VCaP (cell line): ENCODE data around the gene NCKAP5.

Experiments used
- H3K27ac ChIP-seq: fragments of 450-650 bp; 2 replicates; pipeline ENCODE4 v1.5.1; 2017
- TF ChIP-seq, protein P1 (sequence below): fragments of 450-650 bp; conservative IDR thresholded peaks from 2 replicates; pipeline ENCODE4 v1.5.1; 2017; ENCODE audit warnings: mild to moderate bottlenecking, moderate library complexity

Gene NCKAP5

DNA sequence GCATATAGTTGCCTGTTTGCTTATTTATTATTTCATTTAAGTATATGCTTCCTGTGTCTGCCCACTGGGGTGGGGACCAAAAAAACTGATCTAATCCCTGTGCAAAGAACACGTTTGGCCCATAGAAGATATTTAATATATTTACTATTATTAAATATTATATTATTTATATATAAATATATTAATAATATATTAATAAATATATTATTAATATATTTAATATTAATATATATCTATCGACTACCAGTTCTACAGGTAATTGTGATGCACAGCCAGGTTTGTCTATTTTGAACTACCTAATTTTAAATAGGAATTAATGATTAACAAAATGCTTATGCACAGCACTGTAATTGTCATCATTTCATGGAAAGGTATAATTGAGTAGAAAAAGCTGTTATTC lies 609.4 kb downstream of the NCKAP5 start:
- no peak overlapping the region for H3K27ac ChIP-seq
- TF ChIP-seq, protein P1, sequence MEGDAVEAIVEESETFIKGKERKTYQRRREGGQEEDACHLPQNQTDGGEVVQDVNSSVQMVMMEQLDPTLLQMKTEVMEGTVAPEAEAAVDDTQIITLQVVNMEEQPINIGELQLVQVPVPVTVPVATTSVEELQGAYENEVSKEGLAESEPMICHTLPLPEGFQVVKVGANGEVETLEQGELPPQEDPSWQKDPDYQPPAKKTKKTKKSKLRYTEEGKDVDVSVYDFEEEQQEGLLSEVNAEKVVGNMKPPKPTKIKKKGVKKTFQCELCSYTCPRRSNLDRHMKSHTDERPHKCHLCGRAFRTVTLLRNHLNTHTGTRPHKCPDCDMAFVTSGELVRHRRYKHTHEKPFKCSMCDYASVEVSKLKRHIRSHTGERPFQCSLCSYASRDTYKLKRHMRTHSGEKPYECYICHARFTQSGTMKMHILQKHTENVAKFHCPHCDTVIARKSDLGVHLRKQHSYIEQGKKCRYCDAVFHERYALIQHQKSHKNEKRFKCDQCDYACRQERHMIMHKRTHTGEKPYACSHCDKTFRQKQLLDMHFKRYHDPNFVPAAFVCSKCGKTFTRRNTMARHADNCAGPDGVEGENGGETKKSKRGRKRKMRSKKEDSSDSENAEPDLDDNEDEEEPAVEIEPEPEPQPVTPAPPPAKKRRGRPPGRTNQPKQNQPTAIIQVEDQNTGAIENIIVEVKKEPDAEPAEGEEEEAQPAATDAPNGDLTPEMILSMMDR, result no peak

DNA sequence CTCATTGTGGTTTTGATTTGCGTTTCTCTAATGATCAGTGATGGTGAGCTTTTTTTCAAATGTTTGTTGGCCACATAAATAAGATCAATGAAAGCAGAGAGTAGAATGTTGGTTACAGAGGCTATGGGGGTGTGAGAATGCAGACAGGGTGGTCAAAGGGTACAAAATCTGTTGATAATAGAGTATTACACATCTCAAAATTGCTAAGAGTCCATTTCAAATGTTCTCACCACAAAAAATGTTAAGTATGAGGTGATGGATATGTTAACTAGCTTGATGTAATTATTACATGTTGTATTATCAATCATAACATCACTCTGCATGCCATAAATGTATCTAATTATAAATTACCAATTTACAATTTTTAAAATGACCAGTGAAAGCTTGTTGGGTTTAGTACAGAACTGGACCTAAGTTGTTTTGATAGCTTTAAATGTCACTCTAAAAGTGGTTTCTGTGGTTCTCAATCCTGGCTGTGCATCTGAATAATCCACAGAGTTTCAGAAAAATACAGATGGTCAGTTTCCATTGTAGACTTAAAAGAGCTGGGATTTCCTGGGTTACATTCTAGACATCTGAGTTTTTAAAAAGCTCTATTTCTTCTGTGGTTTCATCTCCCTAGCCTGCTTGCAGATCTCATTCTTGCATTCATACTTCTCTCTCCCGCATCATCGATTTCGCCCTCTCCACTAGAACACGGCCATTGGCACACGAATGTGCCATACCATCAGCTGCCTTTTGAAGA lies 612.2 kb downstream of the NCKAP5 start:
- TF ChIP-seq, protein P1, result no peak
- no peak overlapping the region for H3K27ac ChIP-seq

DNA sequence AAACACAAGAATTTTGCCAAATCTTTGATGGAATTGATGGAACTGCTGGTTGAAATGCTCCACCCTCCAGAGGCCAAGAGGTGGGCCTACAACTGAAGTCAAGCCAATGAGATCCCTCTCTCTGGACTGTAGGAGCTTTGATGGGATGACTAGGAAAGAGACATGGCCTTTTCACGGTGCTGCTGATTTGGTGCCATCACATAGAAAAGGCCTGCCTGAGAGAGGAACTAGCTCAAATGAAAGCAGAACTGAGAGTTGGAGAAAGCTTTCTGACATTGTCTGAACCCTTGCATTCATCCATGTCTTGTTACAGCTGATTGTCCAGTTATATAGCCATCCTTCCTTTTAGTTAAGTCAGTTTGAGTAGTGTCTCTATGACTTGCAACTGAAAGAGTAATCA lies 614.5 kb downstream of the NCKAP5 start:
- TF ChIP-seq, protein P1, result no peak
- no peak overlapping the region for H3K27ac ChIP-seq

DNA sequence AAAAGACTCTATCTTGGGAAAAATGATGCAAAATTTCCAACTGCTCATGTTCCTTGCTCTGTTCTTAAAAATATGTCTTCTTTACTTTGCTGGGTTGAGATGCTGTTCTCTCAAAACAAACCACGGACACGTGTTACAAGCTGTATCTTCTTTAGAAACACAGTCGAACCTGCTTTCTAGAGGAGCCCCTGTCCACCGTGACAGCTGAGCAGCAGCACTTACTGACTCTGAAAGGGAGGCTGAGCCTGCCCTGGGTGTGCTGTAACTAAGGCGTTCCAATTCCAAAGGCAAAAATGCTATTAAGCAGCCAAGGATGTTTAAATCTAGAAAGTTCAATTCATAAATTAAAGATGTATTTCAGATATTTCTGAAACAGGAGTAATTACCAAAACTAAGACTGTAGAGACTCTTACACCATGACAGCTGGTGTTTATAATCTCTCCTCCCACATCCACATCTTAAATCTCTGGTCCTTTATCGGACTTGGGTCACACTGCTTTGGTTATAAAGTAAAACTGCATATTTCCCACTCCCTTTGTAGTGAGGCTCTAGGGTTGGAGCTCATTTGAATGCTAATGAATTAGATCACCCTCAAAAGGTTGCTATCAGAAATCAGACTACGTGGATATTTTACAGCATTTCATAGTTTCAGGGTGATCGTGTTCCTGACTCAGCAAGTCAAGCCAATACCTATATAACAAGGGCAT lies 617.1 kb downstream of the NCKAP5 start:
- TF ChIP-seq, protein P1, result no peak
- no peak overlapping the region for H3K27ac ChIP-seq

DNA sequence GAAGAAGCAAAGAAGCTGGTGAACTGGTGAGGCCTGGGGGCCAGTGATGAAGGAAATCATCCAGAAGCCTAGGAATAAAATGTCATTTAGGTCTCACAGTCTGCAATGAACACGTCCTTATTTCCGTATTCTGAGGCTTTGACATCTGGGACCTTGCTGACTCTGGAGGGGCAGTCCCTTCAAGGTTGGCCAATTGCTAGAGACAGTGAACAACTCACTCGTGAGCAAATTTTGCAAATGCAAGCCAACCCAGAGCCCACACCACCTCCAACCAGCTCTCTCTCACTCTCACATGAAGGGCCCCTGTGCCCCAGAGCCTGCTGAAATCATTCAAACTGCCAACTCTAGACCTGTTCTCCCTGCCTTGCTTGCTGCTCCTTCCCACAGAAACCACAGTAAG lies 619.2 kb downstream of the NCKAP5 start:
- TF ChIP-seq, protein P1, result no peak
- H3K27ac ChIP-seq, result no peak overlapping the region

DNA sequence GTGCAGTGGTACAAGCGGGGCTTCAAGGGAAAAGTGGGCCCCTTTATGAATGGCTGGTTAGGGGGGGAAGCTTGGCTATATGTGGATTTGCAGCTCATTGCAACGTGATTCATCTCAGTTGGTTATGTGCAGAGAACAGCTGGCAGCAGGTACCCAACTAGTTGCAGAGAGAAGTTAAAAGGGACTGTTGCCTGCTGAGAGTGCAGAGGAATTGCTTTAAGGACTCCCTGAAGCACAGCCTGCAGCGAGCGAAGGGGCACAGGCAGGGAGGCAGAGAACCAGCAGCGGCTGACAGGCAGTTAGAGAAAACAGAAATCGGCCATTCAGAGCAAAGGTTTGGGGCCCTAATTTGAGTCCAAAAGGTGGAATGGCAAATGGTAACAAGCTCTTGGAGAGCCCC lies 620.1 kb downstream of the NCKAP5 start:
- H3K27ac ChIP-seq, result no peak overlapping the region
- TF ChIP-seq, protein P1, result no peak

DNA sequence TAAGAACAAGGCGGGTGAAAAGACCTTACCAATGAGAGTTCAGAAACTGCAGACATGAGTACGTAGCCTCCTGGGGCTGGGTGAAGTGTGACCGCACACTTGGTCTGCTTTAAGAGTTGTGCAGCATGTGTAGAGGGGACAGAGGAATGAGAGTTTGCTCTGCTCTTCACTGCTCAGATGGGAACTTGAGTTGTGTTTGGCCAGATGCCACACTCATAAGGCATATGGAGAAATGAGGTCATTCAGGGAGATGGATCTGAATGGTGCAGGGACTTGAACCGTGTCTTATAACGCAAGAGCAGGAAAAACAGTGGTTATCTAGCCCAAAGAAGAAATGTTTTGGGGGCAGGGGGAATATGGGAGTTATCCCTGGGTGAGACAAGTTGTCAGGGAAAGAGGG lies 624.4 kb downstream of the NCKAP5 start:
- no peak overlapping the region for H3K27ac ChIP-seq
- TF ChIP-seq, protein P1, result no peak
